Stimulated activated naive CD4-positive, alpha-beta T cell treated with Interleukin-2 at 50 U/mL for 16 hours (primary cell): ENCODE data around the gene MAP4K4.
A peak's percentile ranks its signal among the peaks of the same experiment; 100 is the strongest.

Source experiments
- DNase-seq: peaks from one replicate; lab custom pipeline; 2025; lab: John Stamatoyannopoulos, UW

MAP4K4 gene

DNA sequence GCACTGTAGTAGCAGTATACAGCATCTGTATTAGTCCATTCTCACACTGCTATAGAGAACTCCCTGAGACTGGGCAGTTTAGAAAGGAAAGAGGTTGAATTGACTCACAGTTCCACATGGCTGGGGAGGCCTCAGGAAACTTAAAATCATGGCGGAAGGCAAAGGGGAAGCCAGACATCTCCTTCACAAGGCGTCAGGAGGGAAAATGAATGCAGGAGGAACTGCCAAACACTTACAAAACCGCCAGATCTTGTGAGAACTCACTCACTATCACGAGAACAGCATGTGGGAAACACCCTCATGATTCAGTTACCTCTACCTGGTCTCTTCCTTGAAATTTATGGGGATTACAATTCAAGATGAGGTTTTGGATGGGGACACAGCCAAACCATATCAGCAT lies 25.4 kb downstream of the MAP4K4 start:
- no peak for DNase-seq

DNA sequence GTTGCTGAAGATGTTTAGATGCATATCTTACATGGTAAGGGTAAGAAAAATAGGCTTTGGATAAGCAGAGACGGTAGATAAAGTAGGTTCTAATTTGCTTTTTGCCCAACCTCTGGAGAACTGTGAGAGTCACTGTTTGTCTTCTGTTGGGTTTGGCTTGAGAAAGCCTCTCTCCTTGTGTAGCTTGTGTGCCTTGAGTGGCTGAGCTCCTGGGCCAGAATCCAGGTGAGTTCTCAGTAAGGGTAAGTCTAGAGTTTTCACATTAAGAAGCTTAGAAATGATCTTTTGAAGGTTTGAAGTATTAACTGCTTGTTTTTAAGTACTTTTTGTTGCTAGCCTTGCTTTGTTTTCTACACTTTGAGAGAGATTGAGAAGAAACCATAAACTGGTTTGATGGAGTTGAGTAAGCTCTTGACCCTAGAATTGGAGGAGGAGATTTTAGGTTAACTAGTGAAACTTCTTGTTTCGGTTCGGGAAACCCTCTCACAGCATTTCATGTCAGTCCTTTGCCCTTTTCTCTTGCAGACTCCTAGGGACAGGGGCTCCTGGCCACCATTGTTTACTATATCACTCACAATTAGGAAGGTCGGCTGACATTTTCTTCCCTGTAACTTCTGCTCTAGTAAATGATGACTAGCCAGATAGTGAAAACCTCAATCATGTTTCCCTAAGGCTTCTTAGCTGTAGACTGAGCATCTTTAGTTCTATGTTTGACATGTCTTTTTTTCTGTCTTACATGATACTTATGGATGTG lies 26.0 kb downstream of the MAP4K4 start:
- DNase-seq: no peak

DNA sequence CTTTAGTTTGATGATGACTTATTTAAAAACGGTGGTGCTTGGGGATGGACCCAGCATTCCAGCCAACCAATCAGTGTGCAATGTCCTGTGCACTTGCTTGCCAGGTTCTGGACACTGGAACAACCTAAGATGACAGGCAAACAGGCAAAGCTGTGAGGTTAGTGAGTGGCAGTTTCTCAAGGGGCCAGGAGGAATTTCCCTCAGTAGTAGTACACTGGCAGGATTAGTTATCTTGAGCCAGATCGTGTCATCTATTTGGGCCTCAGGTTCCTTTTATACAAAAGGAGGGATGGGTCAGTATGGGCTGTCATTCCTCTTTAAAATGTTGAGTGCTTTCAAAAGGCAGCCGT lies 26.6 kb downstream of the MAP4K4 start:
- no peak for DNase-seq

DNA sequence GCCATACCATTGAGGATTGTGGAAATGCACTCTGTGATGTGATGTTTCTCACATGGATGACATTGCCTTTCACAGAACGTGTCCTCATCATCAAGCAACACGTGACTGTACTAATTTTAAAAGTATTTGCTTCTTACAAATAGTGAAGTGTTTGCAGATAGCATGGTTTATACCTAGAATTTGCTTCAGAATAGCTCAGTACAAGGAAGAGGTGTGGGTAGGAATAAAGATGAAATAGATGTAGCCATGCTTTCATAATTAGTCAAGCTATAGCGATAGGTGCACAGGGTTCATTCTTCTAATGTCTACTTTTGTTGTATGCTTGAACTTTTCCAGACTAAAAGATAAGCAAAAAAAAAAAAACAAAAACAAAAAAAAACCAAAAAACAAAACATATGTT lies 27.5 kb downstream of the MAP4K4 start:
- DNase-seq: no peak

DNA sequence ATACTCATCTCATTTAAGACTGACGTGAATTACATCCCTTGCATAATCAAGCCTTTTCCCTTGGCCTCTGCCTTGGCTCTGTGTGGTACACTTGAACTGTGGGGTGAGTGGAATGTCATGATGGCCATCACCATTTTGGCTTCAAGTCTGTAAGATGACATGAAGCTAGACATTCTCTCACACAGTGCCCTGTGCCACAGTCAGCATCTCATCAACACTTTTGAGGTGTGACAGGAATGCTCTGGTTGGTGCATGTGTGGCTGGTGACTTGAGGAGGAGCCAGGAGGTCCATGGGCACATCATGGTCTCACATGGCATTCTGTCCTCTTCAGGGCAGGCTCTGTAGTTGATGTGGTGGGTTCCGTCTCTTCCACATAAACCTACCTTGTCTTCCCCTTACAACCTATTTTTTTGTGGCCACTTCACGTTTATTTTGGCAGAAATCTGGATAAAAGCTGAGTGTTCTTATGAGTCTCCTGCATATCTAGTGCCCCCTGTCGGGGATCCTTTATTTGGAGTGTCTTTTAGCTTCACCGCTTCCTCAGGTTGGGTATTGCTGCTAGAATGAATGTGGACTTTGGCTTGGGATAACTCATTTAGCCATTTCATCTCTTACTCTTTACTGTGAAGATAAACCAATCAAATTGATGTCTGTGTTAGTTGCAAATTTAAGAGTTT lies 28.1 kb downstream of the MAP4K4 start:
- DNase-seq: no peak

DNA sequence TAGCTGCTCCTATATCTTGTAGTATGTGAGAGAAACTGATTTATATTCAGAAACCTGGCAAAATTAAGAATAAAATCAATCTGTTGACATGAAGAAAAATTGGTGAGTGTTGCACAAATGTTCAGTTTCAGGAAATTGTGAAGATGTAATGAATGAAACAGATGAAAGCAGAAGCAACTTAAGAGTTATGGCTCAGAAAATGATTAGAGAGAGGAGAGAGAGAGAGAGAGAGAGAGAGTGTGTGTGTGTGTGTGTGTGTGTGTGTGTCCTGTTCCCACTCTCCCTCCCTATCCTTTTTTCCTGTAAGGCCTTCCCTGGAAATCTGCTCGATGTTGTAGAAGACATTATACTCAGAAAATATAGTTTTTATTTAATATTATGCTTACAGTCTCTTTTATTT lies 31.4 kb downstream of the MAP4K4 start:
- DNase-seq: no peak

DNA sequence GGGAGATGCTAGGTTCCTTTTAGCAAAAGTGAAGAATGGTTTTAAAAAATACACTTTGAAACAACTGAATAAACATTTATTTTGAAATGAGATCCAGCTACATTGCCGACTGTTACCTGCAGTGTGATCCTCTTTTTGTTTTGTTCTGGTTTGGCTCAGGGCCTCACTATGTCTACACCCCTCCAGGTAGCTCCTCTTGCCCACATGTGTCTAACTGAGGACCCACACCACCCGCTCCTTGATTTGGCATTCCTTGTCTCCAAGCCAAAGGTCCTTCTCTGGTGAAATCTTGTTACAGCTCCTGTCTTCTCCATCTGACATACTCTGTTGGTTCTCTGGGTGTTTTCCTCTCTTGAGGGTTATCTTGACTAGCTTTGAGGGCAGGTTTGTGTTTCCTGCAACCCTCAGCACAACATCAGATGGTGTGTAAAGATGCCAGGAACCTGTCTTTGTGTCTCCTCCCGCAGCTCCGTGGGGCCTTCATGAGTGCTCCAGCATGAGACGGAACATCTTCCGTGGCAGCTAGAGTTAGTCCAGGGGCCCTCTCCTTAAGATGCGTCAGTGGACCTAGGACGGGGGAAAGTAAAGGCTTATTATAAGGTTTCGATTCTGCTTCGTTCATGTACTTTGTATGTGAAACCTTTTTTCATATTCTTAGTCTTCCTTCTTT lies 32.1 kb downstream of the MAP4K4 start:
- DNase-seq: no peak

DNA sequence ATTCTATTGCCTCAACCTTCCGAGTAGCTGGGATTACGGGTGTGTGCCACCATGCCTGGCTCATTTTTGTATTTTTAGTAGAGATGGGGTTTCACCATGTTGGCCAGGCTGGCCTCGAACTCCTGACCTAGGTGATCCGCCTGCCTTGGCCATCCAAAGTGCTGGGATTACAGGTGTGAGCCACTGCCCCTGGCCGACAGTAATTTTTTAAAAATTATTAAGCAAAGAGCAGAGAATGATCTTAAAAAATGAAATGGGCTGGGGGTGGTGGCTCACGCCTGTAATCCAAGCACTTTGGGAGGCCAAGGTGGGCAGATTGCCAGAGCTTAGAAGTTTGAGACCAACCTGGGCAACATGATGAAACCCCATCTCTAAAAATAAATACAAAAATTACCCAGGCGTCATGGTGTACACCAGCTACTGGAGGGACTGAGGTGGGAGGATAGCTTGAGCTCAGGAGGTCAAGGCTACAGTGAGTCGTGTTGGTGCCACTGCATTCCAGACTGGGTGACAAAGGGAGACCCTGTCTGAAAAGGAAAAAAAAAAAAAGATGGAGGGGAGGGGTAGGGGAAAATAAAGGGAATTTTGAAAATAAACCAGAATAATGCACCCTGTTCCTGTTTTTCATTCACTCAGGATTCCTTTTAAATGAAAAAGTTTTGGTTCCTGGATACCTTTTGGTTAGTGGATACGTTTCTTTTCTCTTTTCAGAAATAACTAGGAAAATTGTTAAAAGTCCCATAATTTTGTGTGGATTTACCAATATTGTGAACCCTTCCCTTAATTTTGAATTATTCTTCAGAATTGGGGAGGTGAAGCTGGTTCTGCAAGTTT lies 33.9 kb downstream of the MAP4K4 start:
- DNase-seq: no peak

DNA sequence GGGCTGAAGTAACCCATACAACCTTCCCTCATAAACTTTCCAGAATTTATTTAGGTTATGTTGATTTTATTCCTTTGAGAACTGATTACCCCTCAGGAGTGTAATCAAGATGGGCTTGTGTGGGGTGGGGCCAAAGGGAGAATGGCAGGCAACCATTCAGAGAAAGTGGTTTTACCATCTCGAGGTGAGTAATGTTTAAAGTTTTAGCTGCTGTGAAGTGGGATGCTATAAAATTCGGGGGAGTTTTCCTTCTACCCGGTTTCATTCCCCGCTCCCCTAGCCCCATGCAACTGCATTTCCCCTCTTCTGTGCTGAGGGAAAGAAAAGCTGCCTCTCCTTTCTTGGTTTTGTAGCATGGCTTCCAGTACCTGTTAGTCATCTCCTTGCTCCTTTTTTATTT lies 34.7 kb downstream of the MAP4K4 start:
- no peak for DNase-seq

DNA sequence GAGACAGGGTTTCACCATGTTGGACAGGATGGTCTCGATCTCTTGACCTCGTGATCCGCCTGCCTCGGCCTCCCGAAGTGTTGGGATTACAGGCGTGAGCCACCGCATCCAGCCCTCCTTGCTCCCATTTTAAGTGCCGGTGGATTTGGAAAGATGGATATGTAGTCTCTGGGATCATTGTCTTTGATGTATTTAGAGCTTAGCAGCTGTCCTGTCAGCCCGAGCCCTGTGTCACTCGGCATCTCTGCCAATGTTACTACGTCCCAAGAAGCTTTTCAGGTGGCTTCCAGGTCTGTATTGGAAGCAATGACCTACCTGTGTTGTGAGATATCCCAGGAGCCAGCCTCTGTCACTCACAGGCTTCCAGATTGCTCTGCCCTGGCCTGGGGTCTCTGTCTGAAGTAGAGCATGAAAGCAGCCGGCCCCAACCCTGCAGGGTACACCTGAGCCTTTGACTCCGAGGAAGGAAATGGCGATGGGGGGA lies 35.3 kb downstream of the MAP4K4 start:
- DNase-seq: no peak

DNA sequence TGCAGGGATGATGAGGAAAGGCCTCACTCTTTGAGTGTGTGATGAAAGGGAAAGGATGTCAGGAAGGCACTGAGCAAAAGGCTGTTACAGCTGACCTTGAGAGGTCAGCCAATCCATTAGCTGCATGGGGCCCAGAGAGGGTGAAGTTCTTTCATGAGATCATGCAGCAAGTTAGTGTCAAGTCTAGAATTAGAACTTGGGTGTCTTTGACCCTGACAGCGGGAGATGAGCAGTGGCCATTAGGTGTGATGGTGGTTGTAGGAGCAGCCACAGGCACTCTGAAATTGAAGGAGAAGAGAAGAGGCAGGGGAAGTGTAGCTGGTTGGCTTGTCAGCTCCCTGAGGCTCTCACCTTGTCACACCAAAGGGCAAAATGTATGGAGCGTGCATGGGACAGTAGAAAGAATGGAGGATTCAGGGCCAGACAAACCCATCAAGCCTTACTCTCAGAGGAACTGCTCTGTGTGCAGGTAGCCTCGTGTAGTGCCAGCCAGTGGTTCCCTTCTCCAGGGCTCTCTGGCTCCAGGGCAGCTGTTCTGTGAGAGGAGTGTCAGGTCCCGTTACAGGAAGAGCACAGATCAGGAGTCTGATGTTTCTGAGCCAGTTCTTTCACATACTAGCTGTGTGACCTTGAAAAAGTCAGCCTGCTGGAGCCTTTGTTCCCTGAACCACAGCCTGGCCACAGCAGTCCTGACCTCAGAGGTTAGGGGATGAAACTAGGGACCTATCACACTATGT lies 35.9 kb downstream of the MAP4K4 start:
- DNase-seq: no peak

DNA sequence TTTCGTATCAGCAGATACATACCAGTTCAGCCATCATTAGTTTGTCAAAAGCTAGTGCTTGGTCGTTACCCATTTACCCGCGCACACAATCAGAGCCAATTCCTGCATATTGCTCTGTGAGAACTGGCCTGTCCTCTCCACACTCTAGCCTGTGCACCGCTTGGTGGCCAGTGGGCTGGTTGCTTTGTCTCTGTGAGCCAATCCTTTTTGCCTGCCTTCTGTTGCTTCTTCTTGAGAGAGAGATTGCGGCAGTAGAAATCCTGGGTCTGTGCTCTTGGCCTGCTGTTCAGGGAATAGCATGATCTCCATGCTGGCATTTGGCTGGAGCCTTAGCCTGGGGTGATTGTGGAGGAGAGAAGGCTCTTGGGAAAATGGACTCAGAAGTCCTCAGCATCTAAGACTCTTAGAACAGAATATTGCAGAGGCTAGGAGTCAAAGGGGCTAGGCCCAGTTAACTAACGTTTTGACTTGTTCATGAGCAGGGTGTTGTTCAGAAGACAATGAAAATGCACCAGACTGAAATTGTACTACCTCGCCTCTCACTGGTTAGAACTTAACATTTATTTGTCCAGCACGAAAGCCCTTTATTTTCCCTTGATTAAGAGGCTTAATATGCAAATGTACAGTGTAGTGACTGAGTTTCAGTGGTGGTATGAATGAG lies 37.1 kb downstream of the MAP4K4 start:
- DNase-seq: no peak

DNA sequence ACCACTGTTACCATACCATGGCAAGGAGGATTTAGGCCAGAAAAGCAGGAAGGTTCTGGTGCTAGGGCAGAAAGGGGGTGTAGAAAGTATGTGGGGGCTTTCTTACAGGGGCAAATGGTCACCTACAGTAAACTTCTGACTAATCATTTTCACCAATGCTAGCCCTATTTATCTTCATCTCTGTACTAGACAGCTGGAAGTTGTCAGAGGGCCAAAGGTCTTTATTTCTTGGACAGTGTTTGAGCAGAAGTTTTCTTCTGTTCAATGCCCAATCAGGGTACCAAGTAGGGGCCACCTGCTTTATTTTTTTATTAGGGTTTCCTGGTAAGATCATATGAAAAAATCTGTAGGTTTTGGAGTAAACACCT lies 37.6 kb downstream of the MAP4K4 start:
- no peak for DNase-seq

DNA sequence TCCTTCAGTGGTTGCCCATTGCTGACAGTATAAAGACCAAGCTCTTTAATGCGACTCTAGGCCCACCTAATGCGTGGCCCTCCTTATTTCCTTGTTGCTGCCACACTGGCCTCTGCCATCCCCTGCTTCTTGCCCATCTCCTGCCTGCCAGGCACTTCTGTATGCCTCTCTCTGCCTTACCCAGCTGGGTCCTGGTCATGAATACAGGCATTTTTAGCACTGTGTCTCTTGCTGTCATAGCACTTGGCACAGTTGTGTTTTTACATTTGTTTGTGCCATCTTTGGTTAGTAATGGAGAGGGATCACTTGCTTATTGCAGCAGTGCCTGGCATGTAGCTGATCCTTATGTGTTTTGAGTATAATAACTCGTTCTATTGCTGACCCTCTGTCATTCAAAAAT lies 38.7 kb downstream of the MAP4K4 start:
- DNase-seq: no peak

DNA sequence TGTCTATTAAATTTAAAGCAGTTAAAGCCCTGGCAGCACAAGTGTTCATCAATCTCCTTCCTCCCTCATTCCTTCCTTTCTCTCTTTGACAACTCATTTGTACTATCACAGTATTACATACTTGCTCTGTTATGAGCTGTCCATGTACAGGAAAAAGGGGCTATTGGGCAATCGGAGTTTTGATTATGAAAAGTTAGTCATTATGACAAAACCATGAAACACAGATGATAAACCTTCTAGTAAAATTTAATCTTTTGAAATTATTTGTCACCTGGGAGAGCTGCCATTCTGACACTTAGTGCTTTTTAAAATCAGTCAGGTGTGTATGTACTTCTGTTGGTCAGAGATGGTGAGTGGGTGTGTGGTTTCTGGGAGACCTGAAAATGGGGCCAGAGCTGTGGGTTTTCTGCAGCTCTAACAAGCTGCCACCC lies 39.4 kb downstream of the MAP4K4 start:
- peak; percentile 40 for DNase-seq

DNA sequence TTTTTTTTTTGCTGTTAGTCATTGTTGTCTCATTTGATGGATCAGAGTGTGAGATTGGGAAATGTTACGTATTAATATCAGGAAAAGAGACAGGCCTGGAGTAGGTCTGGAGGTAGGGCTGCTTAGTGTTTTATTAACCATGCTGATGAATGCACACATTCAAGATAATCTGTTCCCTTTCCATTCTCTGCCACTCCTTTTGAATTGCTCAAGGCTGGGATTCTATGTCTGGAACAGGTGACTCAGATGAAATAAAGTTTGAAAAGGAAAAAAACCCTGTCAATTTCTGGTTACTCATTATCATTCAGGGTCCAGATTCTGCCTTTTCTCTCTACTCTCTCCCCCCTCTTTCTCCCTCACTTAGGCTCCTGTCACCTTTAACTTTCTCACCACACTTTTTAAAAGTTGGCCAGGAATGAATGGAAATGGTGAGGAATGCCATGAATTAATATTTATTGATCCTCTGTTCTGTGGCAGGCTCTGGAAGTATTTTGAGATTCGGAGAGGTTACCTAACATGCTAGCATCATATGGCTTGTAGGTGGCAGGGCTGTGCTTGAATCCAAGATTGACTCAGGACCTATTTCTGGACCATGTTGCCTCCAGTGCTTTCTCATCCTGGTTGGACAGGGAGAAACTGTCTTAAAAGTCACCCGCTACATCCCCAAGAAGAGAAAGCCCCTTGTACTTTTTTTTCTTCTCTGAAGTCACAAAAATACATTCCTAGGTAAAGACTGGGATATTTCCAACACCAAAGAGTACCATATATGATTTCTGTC lies 40.2 kb downstream of the MAP4K4 start:
- DNase-seq: no peak

DNA sequence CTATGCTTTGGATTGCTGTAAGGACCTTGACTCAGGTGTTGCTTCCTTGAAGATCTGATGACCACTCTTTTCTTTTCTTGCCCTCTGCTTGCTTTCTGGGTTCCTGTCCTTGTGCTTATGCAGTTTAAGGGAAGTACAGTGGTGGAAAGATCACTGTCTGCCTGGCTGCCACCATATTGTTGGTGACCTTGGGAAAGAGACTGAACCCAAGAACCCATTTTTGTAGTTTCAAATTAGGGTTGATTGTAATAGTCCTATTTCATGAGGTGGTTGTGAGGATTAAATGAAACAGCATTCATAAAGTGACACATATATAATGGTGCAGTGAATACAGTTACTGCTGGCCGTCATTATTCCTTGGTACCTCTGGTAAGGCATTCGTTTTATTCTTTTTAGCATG lies 41.1 kb downstream of the MAP4K4 start:
- no peak for DNase-seq

DNA sequence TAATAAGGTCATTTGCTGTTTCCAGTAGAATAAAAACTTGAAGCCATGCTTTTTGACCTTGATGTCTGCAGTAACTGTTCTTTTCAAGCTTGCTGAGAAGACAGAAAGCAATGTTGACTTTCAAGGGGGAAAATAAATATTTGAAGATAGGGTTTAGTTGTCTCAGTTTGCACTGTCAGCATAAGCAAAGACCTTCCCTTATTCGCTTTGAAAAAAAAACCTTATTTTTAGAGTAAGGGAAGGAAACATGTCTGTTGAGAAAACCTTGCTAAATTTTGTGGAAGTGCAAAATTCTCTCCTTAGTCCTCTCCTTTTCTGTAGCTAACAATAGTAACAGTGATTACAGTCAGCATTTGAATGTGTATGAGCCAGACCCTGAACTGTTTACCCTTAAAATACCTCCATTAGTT lies 43.1 kb downstream of the MAP4K4 start:
- no peak for DNase-seq

DNA sequence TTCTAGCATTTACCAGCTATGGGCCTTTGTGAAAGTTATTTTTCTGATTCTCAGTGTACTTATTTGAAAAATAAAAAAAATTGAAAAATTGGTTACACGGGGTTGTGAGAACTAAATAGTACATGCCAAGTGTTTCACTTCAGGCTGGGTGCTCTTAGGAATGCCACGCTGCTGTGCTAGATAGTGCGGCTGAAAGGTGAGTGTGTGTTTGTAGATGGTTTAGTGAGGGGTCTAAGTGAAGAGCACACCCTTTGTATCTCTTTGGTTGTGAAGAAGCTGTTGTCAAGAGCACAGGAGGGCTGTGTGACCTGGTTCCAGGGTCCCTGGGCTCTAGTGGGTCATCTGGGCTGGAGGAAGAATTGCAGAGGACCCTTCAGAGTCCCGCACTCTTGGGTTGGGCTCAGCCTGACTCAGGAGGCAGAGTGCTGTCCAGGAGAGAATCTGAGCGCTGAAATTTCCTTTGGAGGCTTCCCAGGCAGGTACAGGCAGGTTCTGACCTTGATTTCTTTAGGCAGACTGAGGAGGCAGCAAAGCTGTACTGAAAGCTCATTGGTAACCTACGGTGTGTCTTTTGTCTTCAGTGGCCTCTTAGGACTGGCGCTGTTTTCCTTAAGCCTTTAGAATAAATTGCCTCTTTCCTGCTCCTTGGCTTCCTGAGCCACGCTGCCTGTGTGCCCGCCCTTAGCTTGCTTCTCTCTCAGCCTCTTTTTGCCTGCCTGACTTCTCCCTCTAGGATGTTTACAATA lies 44.4 kb downstream of the MAP4K4 start:
- DNase-seq: no peak

DNA sequence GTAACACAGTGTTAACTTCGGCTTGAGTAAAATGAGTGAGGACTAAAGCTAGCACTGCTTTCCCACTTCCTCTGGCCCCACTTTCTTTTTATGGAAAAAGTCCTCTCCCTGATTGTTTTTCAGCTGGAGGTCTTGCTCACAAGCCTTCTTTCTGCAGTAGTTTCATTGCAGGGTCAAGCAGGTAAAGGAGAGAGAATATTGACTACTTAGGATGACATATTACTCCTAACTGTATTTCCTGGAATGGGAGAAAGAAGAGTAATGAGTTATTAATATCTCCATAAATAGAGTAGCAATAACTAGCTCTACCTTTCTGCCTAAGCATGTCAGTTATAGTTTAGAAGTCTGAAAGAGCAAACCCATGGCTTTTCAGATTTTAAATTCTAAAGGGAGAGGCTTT lies 45.0 kb downstream of the MAP4K4 start:
- no peak for DNase-seq
